Activated T-helper 1 cell treated with anti-CD3 and anti-CD28 coated beads, Interleukin-12 subunit alpha, Interleukin-12 subunit beta, Interleukin-2, Interleukin-4 antibody, amounts not matched to agents 30 ng/mL and 10 ng/mL and 1 ng/mL, durations not matched to agents 14 hours and 24 hours and 36 hours (primary cell): ENCODE measurements around the gene ZBTB7B. TPM values are rescaled to one million over a fixed set of nuclear protein-coding genes. Genes with fewer than 3 reads are reported as not detected.

Source experiments
- DNase-seq: peaks from one replicate; pipeline ENCODE4 v3.0.0; 2021; ENCODE audit warnings: low spot score
- H3K27ac Mint-ChIP-seq: one replicate; pipeline ENCODE4 v1.8.0; 2021; ENCODE audit warnings: mild to moderate bottlenecking, mixed read lengths
- H3K27me3 Mint-ChIP-seq: one replicate; pipeline ENCODE4 v1.8.0; 2022; ENCODE audit warnings: mild to moderate bottlenecking, moderate library complexity, mixed read lengths; ENCODE audit not compliant: insufficient read depth
- H3K36me3 Mint-ChIP-seq: one replicate; pipeline ENCODE4 v1.8.0; 2021; ENCODE audit warnings: low read depth, mixed read lengths
- H3K4me1 Mint-ChIP-seq: one replicate; pipeline ENCODE4 v1.8.0; 2021; ENCODE audit warnings: low read depth, mixed read lengths
- H3K4me3 Mint-ChIP-seq: one replicate; pipeline ENCODE4 v1.8.0; 2021; ENCODE audit warnings: mild to moderate bottlenecking, moderate library complexity, mixed read lengths
- H3K9me3 Mint-ChIP-seq: one replicate; pipeline ENCODE4 v1.8.0; 2021; ENCODE audit warnings: mixed read lengths
- intact Hi-C: fragments of 100-400 bp; cut with micrococcal nuclease; formaldehyde crosslinking; loops from one replicate; pipeline ENCODE4 v1.15.1; 2024
- total RNA-seq: library from RNA; stranded (reverse); gene quantifications from 2 replicates; pipeline ENCODE4 v1.2.3, GENCODE V29; 2022

ZBTB7B gene
- 166 and 172 TPM in 2 replicates for total RNA-seq

GRCh38 chr1:155002464-155003226 is at the start of gene ZBTB7B:
Gene ZBTB7B, plus strand, starts transcription at chr1:155002802. Its CDS starts 11,859 bp downstream, at chr1:155014661.
- intact Hi-C loops: loop anchor here (1.0 to 5.0 kb wide), 9 partner anchors 10 to 595 kb away; partner anchors contain the start of genes EFNA4, IL6R, PYGO2 and RUSC1
- Mint-ChIP-seq H3K27ac (peak within 1 kb of the TSS; percentile 97), H3K4me1 (peaks cover 50% of the 10 kb centered on the region)

GRCh38 chr1:154953611-154954038 is 49.0 kb upstream of the ZBTB7B start:
- DNase-seq: no peak
- Mint-ChIP-seq H3K4me3 (peak overlapping the region; percentile 94), H3K9me3 (no peaks in the 10 kb centered on the region), H3K27me3 (peaks cover 2% of the 10 kb centered on the region), H3K36me3 (peaks cover 16% of the 10 kb centered on the region), H3K27ac (peak overlapping the region; percentile 100), H3K4me1 (peaks cover 68% of the 10 kb centered on the region)
- intact Hi-C loops: loop anchor here (2.0 kb wide), 1 partner anchor 395 kb away; the partner anchor contains the start of gene UBE2Q1

More at GRCh38 chr1:155002464-155003226, at the start of gene ZBTB7B:
- Mint-ChIP-seq H3K4me3 (peak within 1 kb of the TSS; percentile 98), H3K9me3 (no peaks in the 10 kb centered on the region), H3K27me3 (peaks cover 2% of the 10 kb centered on the region), H3K36me3 (peaks cover 11% of the 10 kb centered on the region)
- DNase-seq: no peak

GRCh38 chr1:154954541-154954940 is 48.1 kb upstream of the ZBTB7B start:
- Mint-ChIP-seq H3K4me1 (peaks cover 65% of the 10 kb centered on the region), H3K4me3 (peak overlapping the region; percentile 94), H3K27me3 (peaks cover 2% of the 10 kb centered on the region), H3K27ac (peak overlapping the region; percentile 100), H3K36me3 (peaks cover 15% of the 10 kb centered on the region), H3K9me3 (no peaks in the 10 kb centered on the region)
- intact Hi-C loops: loop anchor here (2.0 kb wide), 1 partner anchor 396 kb away; the partner anchor contains the start of gene UBE2Q1
- no peak for DNase-seq

GRCh38 chr1:154955039-154955717 is 47.4 kb upstream of the ZBTB7B start:
- Mint-ChIP-seq H3K4me3 (peak overlapping the region; percentile 94), H3K9me3 (no peaks in the 10 kb centered on the region), H3K36me3 (peaks cover 18% of the 10 kb centered on the region), H3K4me1 (peaks cover 65% of the 10 kb centered on the region), H3K27ac (peak overlapping the region; percentile 100), H3K27me3 (peaks cover 2% of the 10 kb centered on the region)
- peak; percentile 90 for DNase-seq
- intact Hi-C loops: loop anchor here (1.0 to 5.0 kb wide), 5 partner anchors 18 to 396 kb away; partner anchors contain the start of genes ADAR, CKS1B and UBE2Q1

GRCh38 chr1:154955718-154956543 is 46.7 kb upstream of the ZBTB7B start, which contains the start of gene PBXIP1:
Gene PBXIP1, minus strand, starts transcription at chr1:154956099. Its CDS starts 2,378 bp downstream, at chr1:154953721.
- peak; percentile 86 for DNase-seq
- H3K27ac Mint-ChIP-seq: peak within 1 kb of the TSS; percentile 100
- peaks cover 16% of the 10 kb centered on the region for H3K36me3 Mint-ChIP-seq
- intact Hi-C loops: loop anchor here (1.0 to 5.0 kb wide), 5 partner anchors 18 to 397 kb away; partner anchors contain the start of genes ADAR, CKS1B and UBE2Q1
- H3K4me1 Mint-ChIP-seq: peaks cover 65% of the 10 kb centered on the region
- peaks cover 2% of the 10 kb centered on the region for H3K27me3 Mint-ChIP-seq
- peak within 1 kb of the TSS; percentile 94 for H3K4me3 Mint-ChIP-seq
- H3K9me3 Mint-ChIP-seq: no peaks in the 10 kb centered on the region

- intact Hi-C loops: loop anchor here (5.0 kb wide), 1 partner anchor 349 kb away; the partner anchor contains the start of gene ADAR
- Mint-ChIP-seq H3K27ac (peak overlapping the region; percentile 100), H3K9me3 (no peaks in the 10 kb centered on the region), H3K27me3 (peaks cover 2% of the 10 kb centered on the region), H3K4me1 (peaks cover 66% of the 10 kb centered on the region), H3K4me3 (peak overlapping the region; percentile 94), H3K36me3 (peaks cover 18% of the 10 kb centered on the region)
- DNase-seq: no peak
Measured at GRCh38 chr1:154956544-154956941, 46.1 kb upstream of the ZBTB7B start.

GRCh38 chr1:154957091-154957657 is 45.4 kb upstream of the ZBTB7B start:
- Mint-ChIP-seq H3K27ac (peak overlapping the region; percentile 30), H3K9me3 (no peaks in the 10 kb centered on the region), H3K36me3 (peaks cover 20% of the 10 kb centered on the region), H3K4me1 (peaks cover 62% of the 10 kb centered on the region), H3K27me3 (peaks cover 2% of the 10 kb centered on the region), H3K4me3 (peak overlapping the region; percentile 15)
- intact Hi-C loops: loop anchor here (5.0 kb wide), 1 partner anchor 350 kb away; the partner anchor contains the start of gene ADAR
- no peak for DNase-seq

- Mint-ChIP-seq H3K36me3 (peaks cover 26% of the 10 kb centered on the region), H3K4me3 (peak overlapping the region; percentile 30), H3K4me1 (peaks cover 62% of the 10 kb centered on the region), H3K27ac (no peak overlapping the region), H3K27me3 (peaks cover 2% of the 10 kb centered on the region), H3K9me3 (no peaks in the 10 kb centered on the region)
- intact Hi-C loops: loop anchor here (5.0 kb wide), 1 partner anchor 351 kb away; the partner anchor contains the start of gene ADAR
- DNase-seq: no peak
Measured at GRCh38 chr1:154958036-154958435, 44.6 kb upstream of the ZBTB7B start.

GRCh38 chr1:154958681-154959425 is 43.7 kb upstream of the ZBTB7B start:
- peaks cover 33% of the 10 kb centered on the region for H3K36me3 Mint-ChIP-seq
- peaks cover 2% of the 10 kb centered on the region for H3K27me3 Mint-ChIP-seq
- peaks cover 61% of the 10 kb centered on the region for H3K4me1 Mint-ChIP-seq
- no peak for DNase-seq
- H3K4me3 Mint-ChIP-seq: peak overlapping the region; percentile 45
- no peaks in the 10 kb centered on the region for H3K9me3 Mint-ChIP-seq
- peak overlapping the region; percentile 18 for H3K27ac Mint-ChIP-seq
- intact Hi-C loops: loop anchor here (5.0 kb wide), 1 partner anchor 352 kb away; the partner anchor contains the start of gene ADAR

GRCh38 chr1:154959426-154959780 is 43.2 kb upstream of the ZBTB7B start:
- no peak overlapping the region for H3K27ac Mint-ChIP-seq

More at GRCh38 chr1:154959426-154959780, 43.2 kb upstream of the ZBTB7B start:
- H3K4me1 Mint-ChIP-seq: peaks cover 58% of the 10 kb centered on the region
- intact Hi-C loops: loop anchor here (5.0 kb wide), 1 partner anchor 352 kb away; the partner anchor contains the start of gene ADAR
- H3K27me3 Mint-ChIP-seq: peaks cover 2% of the 10 kb centered on the region
- H3K36me3 Mint-ChIP-seq: peaks cover 35% of the 10 kb centered on the region
- DNase-seq: no peak
- H3K9me3 Mint-ChIP-seq: no peaks in the 10 kb centered on the region
- H3K4me3 Mint-ChIP-seq: peak overlapping the region; percentile 96
